Measurements from ENCODE around the gene INPP5A. TPM values are rescaled to one million over a fixed set of nuclear protein-coding genes. Genes with fewer than 3 reads are reported as not detected.

The INPP5A gene
- total and polyA plus RNA-seq, 9 of the 15 experiments (the other 6 are each of a cell fraction or from before 2014, with no cell fraction given), result 0.66 to 11.6 (median 7.7) TPM

DNA sequence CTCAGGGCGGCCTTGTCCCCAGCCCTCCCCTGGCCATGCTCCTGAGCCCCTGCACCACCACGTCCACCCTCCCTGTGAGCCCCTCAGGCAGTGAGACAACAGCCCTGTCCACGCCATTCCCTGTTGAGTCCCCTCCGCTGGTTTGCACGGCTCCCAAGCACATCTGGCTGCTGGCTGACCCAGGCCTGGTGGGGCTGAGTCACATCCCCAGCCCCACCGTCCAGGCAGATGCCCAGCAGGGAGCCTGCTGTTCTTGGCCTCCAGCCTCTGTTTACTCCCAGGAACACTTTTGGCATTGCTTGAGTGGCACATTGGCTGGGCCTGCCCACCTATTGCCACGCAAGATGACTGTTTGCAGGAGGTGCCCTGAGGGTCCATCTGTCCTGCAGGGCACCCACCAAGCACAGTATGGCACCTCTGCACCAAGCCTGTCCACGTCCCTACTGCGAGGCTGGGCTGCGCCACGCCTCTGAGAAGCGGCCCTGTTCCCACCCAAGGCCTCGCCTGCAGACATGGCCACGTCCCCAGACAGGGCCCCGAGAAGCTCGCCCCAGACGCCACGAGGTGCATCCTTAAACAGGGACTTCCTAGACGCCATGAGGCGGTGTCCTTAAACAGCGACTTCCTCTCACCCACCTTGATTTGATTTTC is 48.4 kb upstream of the INPP5A start:
- FAIRE-seq, result no peak
- intact Hi-C loops (cut with micrococcal nuclease) (no loop called here), in situ Hi-C loops (cut with MboI) (no loop called here)
- H3K36me3 ChIP-seq (ENCODE audit: control insufficient read depth, insufficient read depth, low read length), result no peaks in the 10 kb centered on the region
- ChIA-PET CTCF (ENCODE audit: low intra/inter-chr PET ratio) (no interaction called here), POLR2A (interaction anchor here (0.7 kb wide), 1 partner anchor 36 kb away, joined by 3 read pairs; no protein-coding TSS in a partner anchor)
- WGBS (ENCODE audit: insufficient coverage, low coverage, missing lambda C conversion rate), result 9% methylated on average over 14 of the region's 21 CpGs
- H2AFZ ChIP-seq (ENCODE audit: low read depth, low read length), result no peak overlapping the region
- no peak overlapping the region for H3K27ac ChIP-seq (ENCODE audit: extremely low read depth, low read depth, low read length)
- no peak for ATAC-seq
- peaks cover 17 to 65% of the 10 kb centered on the region in 2 experiments for H3K27me3 ChIP-seq (ENCODE audit: control insufficient read depth in 2 of 2, insufficient read depth in 2 of 2, low read length in 2 of 2)
- peaks cover 0 to 5% of the 10 kb centered on the region in 2 experiments; a peak in 2 of 5 replicates for H3K4me1 ChIP-seq (replicated peaks in 1 of 2; ENCODE audit: control insufficient read depth in 2 of 2, insufficient read depth in 2 of 2, low read length in 2 of 2)
- no peak overlapping the region for H3K4me2 ChIP-seq (ENCODE audit: insufficient read depth, low read length)
- H3K9me3 ChIP-seq (replicated peaks; ENCODE audit: control insufficient read depth, insufficient read depth, low read depth, low read length), result no peaks in the 10 kb centered on the region
- H4K20me1 ChIP-seq (replicated peaks; ENCODE audit: control insufficient read depth, insufficient read depth, low read length), result no peaks in the 10 kb centered on the region
- no peak for TF ChIP-seq SP1 (CRISPR knock-in tag; IDR thresholded peaks at IDR 0.05)
- TF ChIP-seq PTRF (tag; IDR thresholded peaks at IDR 0.05), result no peak
- TF ChIP-seq DACH1 (IDR thresholded peaks at IDR 0.05; ENCODE audit: partially characterized antibody), result no peak
- TF ChIP-seq, protein P1, sequence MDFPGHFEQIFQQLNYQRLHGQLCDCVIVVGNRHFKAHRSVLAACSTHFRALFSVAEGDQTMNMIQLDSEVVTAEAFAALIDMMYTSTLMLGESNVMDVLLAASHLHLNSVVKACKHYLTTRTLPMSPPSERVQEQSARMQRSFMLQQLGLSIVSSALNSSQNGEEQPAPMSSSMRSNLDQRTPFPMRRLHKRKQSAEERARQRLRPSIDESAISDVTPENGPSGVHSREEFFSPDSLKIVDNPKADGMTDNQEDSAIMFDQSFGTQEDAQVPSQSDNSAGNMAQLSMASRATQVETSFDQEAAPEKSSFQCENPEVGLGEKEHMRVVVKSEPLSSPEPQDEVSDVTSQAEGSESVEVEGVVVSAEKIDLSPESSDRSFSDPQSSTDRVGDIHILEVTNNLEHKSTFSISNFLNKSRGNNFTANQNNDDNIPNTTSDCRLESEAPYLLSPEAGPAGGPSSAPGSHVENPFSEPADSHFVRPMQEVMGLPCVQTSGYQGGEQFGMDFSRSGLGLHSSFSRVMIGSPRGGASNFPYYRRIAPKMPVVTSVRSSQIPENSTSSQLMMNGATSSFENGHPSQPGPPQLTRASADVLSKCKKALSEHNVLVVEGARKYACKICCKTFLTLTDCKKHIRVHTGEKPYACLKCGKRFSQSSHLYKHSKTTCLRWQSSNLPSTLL (IDR thresholded peaks at IDR 0.05), result no peak
- TF ChIP-seq GTF2A2 (tag; IDR thresholded peaks at IDR 0.05), result no peak
- no peak for TF ChIP-seq DMBX1 (CRISPR knock-in tag; IDR thresholded peaks at IDR 0.05; ENCODE audit: borderline replicate concordance)
- TF ChIP-seq TAF9B (IDR thresholded peaks at IDR 0.05; ENCODE audit: partially characterized antibody), result no peak
- no peak for TF ChIP-seq ZEB2 (IDR thresholded peaks at IDR 0.05)
- TF ChIP-seq ZNF175 (CRISPR knock-in tag; IDR thresholded peaks at IDR 0.05; ENCODE audit: low read depth), result no peak
- TF ChIP-seq HDGF (IDR thresholded peaks at IDR 0.05), result no peak
- no peak for TF ChIP-seq TRIM28 (IDR thresholded peaks at IDR 0.05)
- TF ChIP-seq, protein P2, sequence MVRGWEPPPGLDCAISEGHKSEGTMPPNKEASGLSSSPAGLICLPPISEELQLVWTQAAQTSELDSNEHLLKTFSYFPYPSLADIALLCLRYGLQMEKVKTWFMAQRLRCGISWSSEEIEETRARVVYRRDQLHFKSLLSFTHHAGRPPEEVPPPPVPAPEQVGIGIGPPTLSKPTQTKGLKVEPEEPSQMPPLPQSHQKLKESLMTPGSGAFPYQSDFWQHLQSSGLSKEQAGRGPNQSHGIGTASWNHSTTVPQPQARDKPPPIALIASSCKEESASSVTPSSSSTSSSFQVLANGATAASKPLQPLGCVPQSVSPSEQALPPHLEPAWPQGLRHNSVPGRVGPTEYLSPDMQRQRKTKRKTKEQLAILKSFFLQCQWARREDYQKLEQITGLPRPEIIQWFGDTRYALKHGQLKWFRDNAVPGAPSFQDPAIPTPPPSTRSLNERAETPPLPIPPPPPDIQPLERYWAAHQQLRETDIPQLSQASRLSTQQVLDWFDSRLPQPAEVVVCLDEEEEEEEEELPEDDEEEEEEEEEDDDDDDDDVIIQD (CRISPR knock-in tag; IDR thresholded peaks at IDR 0.05), result no peak
- TF ChIP-seq LEF1 (IDR thresholded peaks at IDR 0.05), result no peak
- no peak for TF ChIP-seq ZNF263 (CRISPR knock-in tag; IDR thresholded peaks at IDR 0.05; ENCODE audit: borderline replicate concordance)
- no peak for TF ChIP-seq ZC3H4 (CRISPR knock-in tag; IDR thresholded peaks at IDR 0.05; ENCODE audit: borderline replicate concordance)
- no peak for TF ChIP-seq HDAC8 (tag; IDR thresholded peaks at IDR 0.05)
- no peak for TF ChIP-seq POLR3A (IDR thresholded peaks at IDR 0.05; ENCODE audit: borderline replicate concordance, extremely low read depth, insufficient read depth, insufficient read length)
- no peak for TF ChIP-seq ZNF165 (CRISPR knock-in tag; IDR thresholded peaks at IDR 0.05; ENCODE audit: borderline replicate concordance)
- DNase-seq (ENCODE audit: extremely low read depth in 1 of 4, low spot score in 3 of 4), result no peak
- BruUV-seq (replicated peaks), result no TSS peak
- H3K9ac ChIP-seq (ENCODE audit: insufficient read depth in 1 of 2, low read depth in 2 of 2, low read length in 2 of 2), result no peak overlapping the region
- H3K9me1 ChIP-seq (ENCODE audit: control insufficient read depth, insufficient read depth, low read length), result peaks cover 3% of the 10 kb centered on the region
- H3K79me2 ChIP-seq (ENCODE audit: control insufficient read depth, insufficient read depth, low read length), result no peaks in the 10 kb centered on the region
- no peak overlapping the region for H3K4me3 ChIP-seq

Data from K562 (cell line).